ENCODE data around the gene RPN1. TPM values are rescaled to one million over a fixed set of nuclear protein-coding genes. Genes with fewer than 3 reads are reported as not detected.
"Not testable (repeated sequence)": the region's sequence is repeated elsewhere in the genome, so short reads cannot be mapped to it uniquely, and the experiment has no call there.

RPN1 gene
- total RNA-seq, 1 experiment from 2014 or later = 176 TPM

- Histone ChIP-seq H4K20me1 (ENCODE audit: insufficient read depth, low read depth, low read length) (no peaks in the 10 kb centered on the region), H3K36me3 (ENCODE audit: insufficient read depth, low read length) (no peaks in the 10 kb centered on the region), H3K9me2 (replicated peaks; ENCODE audit: insufficient read depth, low read length) (no peaks in the 10 kb centered on the region), H3K9me3 (ENCODE audit: low read length) (no peaks in the 10 kb centered on the region), H3K4me3 (ENCODE audit: low read length) (no peak overlapping the region), H3K79me2 (ENCODE audit: low read length) (no peaks in the 10 kb centered on the region), H3K27ac (ENCODE audit: low read length) (no peak overlapping the region), H3K4me2 (ENCODE audit: low read depth, low read length, poor library complexity, severe bottlenecking) (no peak overlapping the region), H3K27me3 (ENCODE audit: low read length) (no peaks in the 10 kb centered on the region), H3K4me1 (ENCODE audit: low read length) (peaks cover 20% of the 10 kb centered on the region), H2AFZ (ENCODE audit: low read length) (no peak overlapping the region), H3K9ac (ENCODE audit: low read length) (no peak overlapping the region)
- DNase-seq = no peak
Measured at GRCh38 chr3:128683957-128684356, 33.3 kb upstream of the RPN1 start.

GRCh38 chr3:128681369-128681829, 30.8 kb upstream of the RPN1 start:
- no peak for DNase-seq
- H2AFZ ChIP-seq (ENCODE audit: low read length) = peak overlapping the region; percentile 85
- H3K4me3 ChIP-seq (ENCODE audit: low read length) = peak overlapping the region; percentile 72
- no peaks in the 10 kb centered on the region for H4K20me1 ChIP-seq (ENCODE audit: insufficient read depth, low read depth, low read length)
- H3K9me3 ChIP-seq (ENCODE audit: low read length) = no peaks in the 10 kb centered on the region
- peak overlapping the region; percentile 75 for H3K4me2 ChIP-seq (ENCODE audit: low read depth, low read length, poor library complexity, severe bottlenecking)
- H3K27ac ChIP-seq (ENCODE audit: low read length) = peak overlapping the region; percentile 55
- peaks cover 20% of the 10 kb centered on the region for H3K4me1 ChIP-seq (ENCODE audit: low read length)
- H3K9ac ChIP-seq (ENCODE audit: low read length) = peak overlapping the region; percentile 73
- H3K9me2 ChIP-seq (replicated peaks; ENCODE audit: insufficient read depth, low read length) = no peaks in the 10 kb centered on the region
- no peaks in the 10 kb centered on the region for H3K79me2 ChIP-seq (ENCODE audit: low read length)
- no peaks in the 10 kb centered on the region for H3K27me3 ChIP-seq (ENCODE audit: low read length)
- no peaks in the 10 kb centered on the region for H3K36me3 ChIP-seq (ENCODE audit: insufficient read depth, low read length)

GRCh38 chr3:128680603-128681368, 30.2 kb upstream of the RPN1 start:
- Histone ChIP-seq H3K27ac (ENCODE audit: low read length) (peak overlapping the region; percentile 55), H3K9ac (ENCODE audit: low read length) (peak overlapping the region; percentile 73), H3K4me3 (ENCODE audit: low read length) (peak overlapping the region; percentile 72), H3K4me2 (ENCODE audit: low read depth, low read length, poor library complexity, severe bottlenecking) (peak overlapping the region; percentile 75), H3K9me2 (replicated peaks; ENCODE audit: insufficient read depth, low read length) (no peaks in the 10 kb centered on the region), H3K9me3 (ENCODE audit: low read length) (no peaks in the 10 kb centered on the region), H3K36me3 (ENCODE audit: insufficient read depth, low read length) (no peaks in the 10 kb centered on the region), H3K27me3 (ENCODE audit: low read length) (no peaks in the 10 kb centered on the region), H2AFZ (ENCODE audit: low read length) (peak overlapping the region; percentile 85), H3K79me2 (ENCODE audit: low read length) (no peaks in the 10 kb centered on the region), H4K20me1 (ENCODE audit: insufficient read depth, low read depth, low read length) (no peaks in the 10 kb centered on the region), H3K4me1 (ENCODE audit: low read length) (peaks cover 21% of the 10 kb centered on the region)
- DNase-seq = peak; percentile 98

GRCh38 chr3:128679338-128679737, 28.7 kb upstream of the RPN1 start:
- H3K79me2 ChIP-seq (ENCODE audit: low read length) = no peaks in the 10 kb centered on the region
- no peaks in the 10 kb centered on the region for H3K36me3 ChIP-seq (ENCODE audit: insufficient read depth, low read length)
- H3K4me1 ChIP-seq (ENCODE audit: low read length) = peaks cover 33% of the 10 kb centered on the region
- H3K27me3 ChIP-seq (ENCODE audit: low read length) = no peaks in the 10 kb centered on the region
- H2AFZ ChIP-seq (ENCODE audit: low read length) = no peak overlapping the region
- DNase-seq = no peak
- H3K27ac ChIP-seq (ENCODE audit: low read length) = no peak overlapping the region
- no peaks in the 10 kb centered on the region for H3K9me3 ChIP-seq (ENCODE audit: low read length)
- H3K9ac ChIP-seq (ENCODE audit: low read length) = peak overlapping the region; percentile 73; the same call in 1 of the 2 replicates
- H4K20me1 ChIP-seq (ENCODE audit: insufficient read depth, low read depth, low read length) = no peaks in the 10 kb centered on the region
- H3K4me2 ChIP-seq (ENCODE audit: low read depth, low read length, poor library complexity, severe bottlenecking) = peak overlapping the region; percentile 75
- no peaks in the 10 kb centered on the region for H3K9me2 ChIP-seq (replicated peaks; ENCODE audit: insufficient read depth, low read length)
- no peak overlapping the region for H3K4me3 ChIP-seq (ENCODE audit: low read length)

GRCh38 chr3:128675802-128676201, 25.2 kb upstream of the RPN1 start:
- H3K79me2 ChIP-seq (ENCODE audit: low read length); H2AFZ ChIP-seq (ENCODE audit: low read length); H3K27ac ChIP-seq (ENCODE audit: low read length); H3K36me3 ChIP-seq (ENCODE audit: insufficient read depth, low read length); H3K9me3 ChIP-seq (ENCODE audit: low read length); H3K9ac ChIP-seq (ENCODE audit: low read length); H3K27me3 ChIP-seq (ENCODE audit: low read length); H3K4me2 ChIP-seq (ENCODE audit: low read depth, low read length, poor library complexity, severe bottlenecking); H3K4me3 ChIP-seq (ENCODE audit: low read length); H3K9me2 ChIP-seq (replicated peaks; ENCODE audit: insufficient read depth, low read length); H4K20me1 ChIP-seq (ENCODE audit: insufficient read depth, low read depth, low read length); DNase-seq: not testable (repeated sequence)
- peaks cover 24% of the 10 kb centered on the region for H3K4me1 ChIP-seq (ENCODE audit: low read length)

- Histone ChIP-seq H3K27me3 (ENCODE audit: low read length) (no peaks in the 10 kb centered on the region), H2AFZ (ENCODE audit: low read length) (peak overlapping the region; percentile 43; the same call in 1 of the 2 replicates), H3K36me3 (ENCODE audit: insufficient read depth, low read length) (no peaks in the 10 kb centered on the region), H3K4me3 (ENCODE audit: low read length) (peak overlapping the region; percentile 27; the same call in 1 of the 2 replicates), H3K4me1 (ENCODE audit: low read length) (peaks cover 13% of the 10 kb centered on the region), H3K79me2 (ENCODE audit: low read length) (no peaks in the 10 kb centered on the region), H4K20me1 (ENCODE audit: insufficient read depth, low read depth, low read length) (no peaks in the 10 kb centered on the region), H3K9me3 (ENCODE audit: low read length) (no peaks in the 10 kb centered on the region), H3K9ac (ENCODE audit: low read length) (0 out of 2 replicates have a peak overlapping the region, but pooled peaks have one; percentile 27), H3K4me2 (ENCODE audit: low read depth, low read length, poor library complexity, severe bottlenecking) (no peak overlapping the region), H3K27ac (ENCODE audit: low read length) (no peak overlapping the region), H3K9me2 (replicated peaks; ENCODE audit: insufficient read depth, low read length) (no peaks in the 10 kb centered on the region)
- DNase-seq = no peak
Measured at GRCh38 chr3:128674161-128674784, 23.7 kb upstream of the RPN1 start.

- no peak overlapping the region for H3K9ac ChIP-seq (ENCODE audit: low read length)
- DNase-seq = no peak
- no peak overlapping the region for H3K4me2 ChIP-seq (ENCODE audit: low read depth, low read length, poor library complexity, severe bottlenecking)
Measured at GRCh38 chr3:128667641-128668040, 17.0 kb upstream of the RPN1 start.

GRCh38 chr3:128665362-128666021, 14.9 kb upstream of the RPN1 start:
- H4K20me1 ChIP-seq (ENCODE audit: insufficient read depth, low read depth, low read length) = no peaks in the 10 kb centered on the region
- no peaks in the 10 kb centered on the region for H3K27me3 ChIP-seq (ENCODE audit: low read length)
- H3K4me2 ChIP-seq (ENCODE audit: low read depth, low read length, poor library complexity, severe bottlenecking) = no peak overlapping the region
- no peak overlapping the region for H3K9ac ChIP-seq (ENCODE audit: low read length)
- no peak overlapping the region for H2AFZ ChIP-seq (ENCODE audit: low read length)
- H3K9me3 ChIP-seq (ENCODE audit: low read length) = no peaks in the 10 kb centered on the region
- no peak overlapping the region for H3K4me3 ChIP-seq (ENCODE audit: low read length)
- H3K27ac ChIP-seq (ENCODE audit: low read length) = no peak overlapping the region
- no peaks in the 10 kb centered on the region for H3K36me3 ChIP-seq (ENCODE audit: insufficient read depth, low read length)
- no peaks in the 10 kb centered on the region for H3K79me2 ChIP-seq (ENCODE audit: low read length)
- DNase-seq = no peak
- no peaks in the 10 kb centered on the region for H3K4me1 ChIP-seq (ENCODE audit: low read length)
- H3K9me2 ChIP-seq (replicated peaks; ENCODE audit: insufficient read depth, low read length) = no peaks in the 10 kb centered on the region

More at GRCh38 chr3:128667641-128668040, 17.0 kb upstream of the RPN1 start:
- no peaks in the 10 kb centered on the region for H3K4me1 ChIP-seq (ENCODE audit: low read length)
- no peaks in the 10 kb centered on the region for H3K36me3 ChIP-seq (ENCODE audit: insufficient read depth, low read length)
- no peak overlapping the region for H3K4me3 ChIP-seq (ENCODE audit: low read length)
- no peaks in the 10 kb centered on the region for H3K9me3 ChIP-seq (ENCODE audit: low read length)
- H2AFZ ChIP-seq (ENCODE audit: low read length) = no peak overlapping the region
- H3K27me3 ChIP-seq (ENCODE audit: low read length) = no peaks in the 10 kb centered on the region
- no peaks in the 10 kb centered on the region for H4K20me1 ChIP-seq (ENCODE audit: insufficient read depth, low read depth, low read length)
- no peak overlapping the region for H3K27ac ChIP-seq (ENCODE audit: low read length)
- H3K9me2 ChIP-seq (replicated peaks; ENCODE audit: insufficient read depth, low read length) = no peaks in the 10 kb centered on the region
- no peaks in the 10 kb centered on the region for H3K79me2 ChIP-seq (ENCODE audit: low read length)
